ENCODE data around the gene PATJ.
"Not testable (repeated sequence)": the region's sequence is repeated elsewhere in the genome, so short reads cannot be mapped to it uniquely, and the experiment has no call there.

Gene PATJ

GRCh38 chr1:61953076-61953789 is 211.0 kb downstream of the PATJ start:
- no peak for DNase-seq

- DNase-seq, result no peak
Measured at GRCh38 chr1:61953790-61954150, 211.5 kb downstream of the PATJ start.

GRCh38 chr1:61955261-61955660 is 213.0 kb downstream of the PATJ start:
- DNase-seq, result no peak

GRCh38 chr1:61956016-61956645 is 213.9 kb downstream of the PATJ start:
- DNase-seq, result no peak

- DNase-seq, result no peak
Measured at GRCh38 chr1:61956784-61957183, 214.5 kb downstream of the PATJ start.

GRCh38 chr1:61961009-61961408 is 218.7 kb downstream of the PATJ start:
- no peak for DNase-seq

GRCh38 chr1:61962631-61963030 is 220.4 kb downstream of the PATJ start:
- DNase-seq, result no peak

- DNase-seq, result not testable (repeated sequence)
Measured at GRCh38 chr1:61966450-61967225, 224.4 kb downstream of the PATJ start.

- no peak for DNase-seq
Measured at GRCh38 chr1:61967750-61968149, 225.5 kb downstream of the PATJ start.

- no peak for DNase-seq
Measured at GRCh38 chr1:61968869-61969268, 226.6 kb downstream of the PATJ start.

GRCh38 chr1:61973100-61973837 is 231.0 kb downstream of the PATJ start:
- DNase-seq, result no peak

- DNase-seq, result no peak
Measured at GRCh38 chr1:61975638-61976037, 233.4 kb downstream of the PATJ start.

- no peak for DNase-seq
Measured at GRCh38 chr1:61976566-61976965, 234.3 kb downstream of the PATJ start.

- DNase-seq, result no peak
Measured at GRCh38 chr1:61978796-61979195, 236.5 kb downstream of the PATJ start.

GRCh38 chr1:61979729-61980128 is 237.4 kb downstream of the PATJ start:
- no peak for DNase-seq

- DNase-seq, result no peak
Measured at GRCh38 chr1:61980561-61980960, 238.3 kb downstream of the PATJ start.

- no peak for DNase-seq
Measured at GRCh38 chr1:61981870-61982660, 239.8 kb downstream of the PATJ start.

- no peak for DNase-seq
Measured at GRCh38 chr1:61983236-61983635, 241.0 kb downstream of the PATJ start.

GRCh38 chr1:61992257-61992656 is 250.0 kb downstream of the PATJ start:
- DNase-seq, result no peak

GRCh38 chr1:61993331-61993961 is 251.2 kb downstream of the PATJ start:
- DNase-seq, result no peak

- no peak for DNase-seq
Measured at GRCh38 chr1:61995641-61996040, 253.4 kb downstream of the PATJ start.

GRCh38 chr1:61997123-61997522 is 254.8 kb downstream of the PATJ start:
- no peak for DNase-seq
